ENCODE data around the gene TCP1.
"Not testable (repeated sequence)": the region's sequence is repeated elsewhere in the genome, so short reads cannot be mapped to it uniquely, and the experiment has no call there.

Gene TCP1

GRCh38 chr6:159732550-159732949 is 56.9 kb downstream of the TCP1 start:
- not testable (repeated sequence) for DNase-seq

GRCh38 chr6:159730332-159730676 is 59.1 kb downstream of the TCP1 start:
- DNase-seq = no peak

GRCh38 chr6:159729598-159730331 is 59.6 kb downstream of the TCP1 start:
- DNase-seq = peak; percentile 18

- DNase-seq = peak; percentile 36
Observed at GRCh38 chr6:159728531-159728964, 60.9 kb downstream of the TCP1 start.
